Caco-2 (cell line): ENCODE data around the gene CRISPLD2. TPM values are rescaled to one million over a fixed set of nuclear protein-coding genes. Genes with fewer than 3 reads are reported as not detected.

ENCODE experiments used
- BruUV-seq: library from RNA; stranded (reverse); fragments of 400-500 nt; replicated peaks from 2 replicates; lab custom pipeline; 2021; lab: Mats Ljungman, UMichigan
- CTCF ChIA-PET: fragments of 300-600 bp; sonication (Branson Sonifier 250); formaldehyde crosslinking; loops from one replicate; lab custom pipeline; 2022; ENCODE audit warnings: antibody characterized with exemption; lab: Charles Lee
- POLR2A ChIA-PET: fragments of 300-600 bp; sonication (Branson Sonifier 250); formaldehyde crosslinking; loops from one replicate; lab custom pipeline; 2022; ENCODE audit warnings: antibody characterized with exemption; lab: Charles Lee
- DNase-seq, 2 experiments: peaks; one replicate each; pipeline versions ENCODE4 v3.0.0 to v3.0.0-alpha.2; 2020 to 2022
- H3K27me3 ChIP-seq: replicated peaks from 2 replicates; pipeline ENCODE4 v1.6.0; 2011; ENCODE audit warnings: low read length; ENCODE audit not compliant: control insufficient read depth, insufficient read depth
- H3K36me3 ChIP-seq: 2 replicates; pipeline ENCODE4 v1.5.1; 2011; ENCODE audit warnings: low read length; ENCODE audit not compliant: control insufficient read depth, insufficient read depth
- H3K4me1 ChIP-seq: fragments of 250-450 bp; sonication (Bioruptor Pico); 2 replicates; pipeline ENCODE4 v1.5.1; 2020; ENCODE audit warnings: mild to moderate bottlenecking
- H3K4me3 ChIP-seq: 2 replicates; pipeline ENCODE4 v1.5.1; 2011; ENCODE audit warnings: low read depth, mild to moderate bottlenecking, control low read depth, low read length
- H3K9me3 ChIP-seq: fragments of 250-450 bp; sonication (Bioruptor Pico); 2 replicates; pipeline ENCODE4 v1.5.1; 2020; ENCODE audit warnings: mild to moderate bottlenecking, moderate library complexity
- H3K27ac Mint-ChIP-seq: one replicate; pipeline ENCODE4 v1.8.0; 2022; ENCODE audit warnings: mixed read lengths; ENCODE audit not compliant: unreplicated experiment
- H3K27me3 Mint-ChIP-seq: one replicate; pipeline ENCODE4 v1.8.0; 2022; ENCODE audit warnings: mixed read lengths; ENCODE audit not compliant: insufficient read depth, unreplicated experiment
- H3K36me3 Mint-ChIP-seq: one replicate; pipeline ENCODE4 v1.8.0; 2022; ENCODE audit warnings: mild to moderate bottlenecking, mixed read lengths; ENCODE audit not compliant: insufficient read depth, unreplicated experiment
- H3K4me1 Mint-ChIP-seq: one replicate; pipeline ENCODE4 v1.8.0; 2022; ENCODE audit warnings: low read depth, mixed read lengths; ENCODE audit not compliant: unreplicated experiment
- H3K4me3 Mint-ChIP-seq: one replicate; pipeline ENCODE4 v1.8.0; 2022; ENCODE audit warnings: mild to moderate bottlenecking, moderate library complexity, mixed read lengths; ENCODE audit not compliant: unreplicated experiment
- H3K9me3 Mint-ChIP-seq: one replicate; pipeline ENCODE4 v1.8.0; 2022; ENCODE audit warnings: mixed read lengths; ENCODE audit not compliant: unreplicated experiment
- intact Hi-C: fragments of 100-400 bp; cut with micrococcal nuclease; formaldehyde crosslinking; loops from one replicate; pipeline ENCODE4 v1.10.0; 2022; ENCODE audit not compliant: unreplicated experiment
- total RNA-seq: library from RNA; stranded (reverse); gene quantifications from 2 replicates; pipeline ENCODE4 v1.2.3, GENCODE V29; 2022
- TF ChIP-seq, protein P1 (sequence below), 2 experiments: fragments of 200-600 bp in 1 of 2; IDR thresholded peaks; 1 replicate in 1 of 2; 2 replicates in 1 of 2; pipeline versions ENCODE4 v1.5.1 to v1.8.0; 2011 to 2022; ENCODE audit warnings: antibody characterized with exemption in 1 of 2, control low read depth in 1 of 2, inconsistent platforms in 1 of 2, low read depth in 1 of 2, low read length in 1 of 2, mild to moderate bottlenecking in 1 of 2, moderate library complexity in 1 of 2; ENCODE audit not compliant: insufficient read depth in 1 of 2, severe bottlenecking in 1 of 2, unreplicated experiment in 1 of 2

The CRISPLD2 gene
- total RNA-seq, 1 experiment from 2014 or later: 4.0 TPM

DNA sequence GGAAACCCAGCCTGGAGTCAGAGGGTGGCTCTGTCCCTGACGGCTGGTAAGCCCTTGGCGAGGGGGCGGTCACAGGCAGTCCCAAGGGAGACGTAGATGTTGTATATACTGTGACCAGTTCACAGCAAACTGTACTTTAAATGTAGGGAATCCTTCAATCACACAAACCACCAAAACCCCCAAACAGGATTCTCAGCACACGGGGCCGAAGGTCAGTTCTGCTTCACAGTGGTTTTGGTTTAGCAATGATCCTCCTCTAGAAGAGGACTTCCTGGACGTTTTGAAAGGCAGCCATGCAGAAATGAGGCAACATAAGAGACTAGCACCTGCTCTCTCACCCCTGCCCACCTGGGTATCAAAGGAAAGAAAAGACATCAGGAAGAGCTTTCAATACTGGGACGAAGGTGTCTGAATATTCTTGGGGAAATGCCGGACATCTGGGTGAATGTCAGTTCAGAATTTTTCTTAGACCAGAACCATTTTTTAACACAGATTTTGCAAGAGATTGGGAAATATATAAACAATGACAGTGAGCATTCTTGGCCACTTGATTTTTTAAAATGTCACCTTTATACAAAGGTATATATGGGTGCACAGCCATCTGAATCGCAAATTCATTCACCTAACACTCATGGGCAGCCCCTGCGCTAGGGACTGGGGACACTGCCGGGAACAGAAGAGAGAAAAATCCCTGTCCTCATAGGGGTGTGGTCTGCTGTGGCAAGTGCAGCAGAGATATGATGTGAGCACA lies 74.2 kb downstream of the CRISPLD2 start:
- Mint-ChIP-seq H3K9me3 (no peaks in the 10 kb centered on the region), H3K27me3 (no peaks in the 10 kb centered on the region), H3K4me1 (peaks cover 7% of the 10 kb centered on the region), H3K27ac (no peak overlapping the region), H3K4me3 (no peak overlapping the region), H3K36me3 (no peaks in the 10 kb centered on the region)
- CTCF ChIA-PET: no interaction called here
- POLR2A ChIA-PET: no interaction called here
- Histone ChIP-seq H3K4me3 (no peak overlapping the region), H3K9me3 (no peaks in the 10 kb centered on the region), H3K27me3 (no peaks in the 10 kb centered on the region), H3K4me1 (peaks cover 4% of the 10 kb centered on the region; the same call in 1 of the 2 replicates), H3K36me3 (no peaks in the 10 kb centered on the region)
- TF ChIP-seq, protein P1, sequence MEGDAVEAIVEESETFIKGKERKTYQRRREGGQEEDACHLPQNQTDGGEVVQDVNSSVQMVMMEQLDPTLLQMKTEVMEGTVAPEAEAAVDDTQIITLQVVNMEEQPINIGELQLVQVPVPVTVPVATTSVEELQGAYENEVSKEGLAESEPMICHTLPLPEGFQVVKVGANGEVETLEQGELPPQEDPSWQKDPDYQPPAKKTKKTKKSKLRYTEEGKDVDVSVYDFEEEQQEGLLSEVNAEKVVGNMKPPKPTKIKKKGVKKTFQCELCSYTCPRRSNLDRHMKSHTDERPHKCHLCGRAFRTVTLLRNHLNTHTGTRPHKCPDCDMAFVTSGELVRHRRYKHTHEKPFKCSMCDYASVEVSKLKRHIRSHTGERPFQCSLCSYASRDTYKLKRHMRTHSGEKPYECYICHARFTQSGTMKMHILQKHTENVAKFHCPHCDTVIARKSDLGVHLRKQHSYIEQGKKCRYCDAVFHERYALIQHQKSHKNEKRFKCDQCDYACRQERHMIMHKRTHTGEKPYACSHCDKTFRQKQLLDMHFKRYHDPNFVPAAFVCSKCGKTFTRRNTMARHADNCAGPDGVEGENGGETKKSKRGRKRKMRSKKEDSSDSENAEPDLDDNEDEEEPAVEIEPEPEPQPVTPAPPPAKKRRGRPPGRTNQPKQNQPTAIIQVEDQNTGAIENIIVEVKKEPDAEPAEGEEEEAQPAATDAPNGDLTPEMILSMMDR (IDR thresholded peaks at IDR 0.05; ENCODE audit: insufficient read depth in 1 of 2, low read depth in 1 of 2, low read length in 1 of 2, severe bottlenecking in 1 of 2, unreplicated experiment in 1 of 2): no peak
- intact Hi-C loops: no loop called here
- BruUV-seq: no TSS peak
- DNase-seq: no peak

DNA sequence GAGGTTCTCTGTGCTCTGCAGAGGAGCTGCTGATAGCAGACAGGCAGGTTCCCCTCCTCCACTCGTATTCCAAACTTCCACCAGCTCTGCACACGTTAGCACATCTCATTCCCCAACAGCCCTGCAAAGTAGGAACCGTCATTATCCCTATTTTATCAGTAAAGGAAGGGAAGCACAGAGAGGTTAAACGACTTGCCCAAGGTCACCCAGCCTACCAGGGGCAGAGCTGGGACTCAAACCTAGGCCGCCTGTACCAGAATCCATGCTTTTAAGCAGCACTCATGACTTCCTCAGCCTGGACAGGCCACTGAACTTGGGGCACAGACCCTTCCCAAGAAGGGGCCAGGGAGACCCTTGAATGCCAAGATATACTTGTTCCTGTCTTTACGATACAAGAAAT lies 75.2 kb downstream of the CRISPLD2 start:
- CTCF ChIA-PET: interaction anchor here (0.6 kb wide), 1 partner anchor 21 kb away, joined by 4 read pairs; no protein-coding TSS in a partner anchor
- H3K36me3 Mint-ChIP-seq: no peaks in the 10 kb centered on the region
- H3K27me3 ChIP-seq: no peaks in the 10 kb centered on the region
- peaks cover 7% of the 10 kb centered on the region for H3K4me1 Mint-ChIP-seq
- intact Hi-C loops: no loop called here
- peaks cover 4% of the 10 kb centered on the region; the same call in 1 of the 2 replicates for H3K4me1 ChIP-seq
- no TSS peak for BruUV-seq
- H3K36me3 ChIP-seq: no peaks in the 10 kb centered on the region
- no peaks in the 10 kb centered on the region for H3K27me3 Mint-ChIP-seq
- H3K4me3 Mint-ChIP-seq: no peak overlapping the region
- no peaks in the 10 kb centered on the region for H3K9me3 ChIP-seq
- no peaks in the 10 kb centered on the region for H3K9me3 Mint-ChIP-seq
- no peak for DNase-seq
- no peak overlapping the region for H3K27ac Mint-ChIP-seq
- TF ChIP-seq, protein P1 (IDR thresholded peaks at IDR 0.05; ENCODE audit: insufficient read depth in 1 of 2, low read depth in 1 of 2, low read length in 1 of 2, severe bottlenecking in 1 of 2, unreplicated experiment in 1 of 2): no peak
- POLR2A ChIA-PET: no interaction called here
- no peak overlapping the region for H3K4me3 ChIP-seq

DNA sequence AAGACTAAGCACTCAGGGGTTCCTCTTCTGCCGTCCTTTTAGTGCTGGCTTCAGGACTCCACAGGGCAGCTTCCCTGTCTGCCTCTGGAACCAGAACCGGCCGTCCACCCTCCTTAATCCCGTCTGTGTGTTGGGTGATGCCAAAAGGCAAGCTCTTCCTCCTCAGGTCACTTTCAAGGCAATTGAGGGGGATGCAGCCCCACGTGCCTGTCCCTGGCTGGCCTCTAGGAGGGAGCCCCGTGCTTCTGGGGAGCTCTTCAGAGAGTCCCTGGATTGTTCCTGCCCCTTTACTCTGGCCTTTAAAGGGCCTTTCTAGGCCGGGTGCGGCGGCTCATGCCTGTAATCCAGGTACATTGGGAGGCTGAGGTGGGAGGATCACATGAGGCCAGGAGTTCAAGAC lies 77.1 kb downstream of the CRISPLD2 start:
- TF ChIP-seq, protein P1 (IDR thresholded peaks at IDR 0.05; ENCODE audit: insufficient read depth in 1 of 2, low read depth in 1 of 2, low read length in 1 of 2, severe bottlenecking in 1 of 2, unreplicated experiment in 1 of 2): no peak
- intact Hi-C loops: no loop called here
- H3K4me3 ChIP-seq: no peak overlapping the region
- no TSS peak for BruUV-seq
- POLR2A ChIA-PET: no interaction called here
- CTCF ChIA-PET: no interaction called here
- no peaks in the 10 kb centered on the region for H3K36me3 ChIP-seq
- peaks cover 4% of the 10 kb centered on the region; the same call in 1 of the 2 replicates for H3K4me1 ChIP-seq
- H3K27me3 Mint-ChIP-seq: no peaks in the 10 kb centered on the region
- no peaks in the 10 kb centered on the region for H3K9me3 Mint-ChIP-seq
- DNase-seq: no peak
- peaks cover 7% of the 10 kb centered on the region for H3K4me1 Mint-ChIP-seq
- H3K36me3 Mint-ChIP-seq: no peaks in the 10 kb centered on the region
- no peaks in the 10 kb centered on the region for H3K9me3 ChIP-seq
- H3K27me3 ChIP-seq: no peaks in the 10 kb centered on the region
- H3K4me3 Mint-ChIP-seq: no peak overlapping the region
- H3K27ac Mint-ChIP-seq: no peak overlapping the region
